Activated CD8-positive, alpha-beta T cell treated with anti-CD3 and anti-CD28 coated beads for 36 hours (primary cell): ENCODE results near the gene SLC17A8. TPM values are rescaled to one million over a fixed set of nuclear protein-coding genes. Genes with fewer than 3 reads are reported as not detected.

Source experiments
- ATAC-seq: fragments of 200-7000 bp; cut with Tn5 transposase; one replicate; pipeline ENCODE4 v1.10.0; 2021; ENCODE audit warnings: mild to moderate bottlenecking, moderate library complexity
- CTCF ChIA-PET: fragments of 350-600 bp; sonication (Branson Sonifier 250); formaldehyde crosslinking; loops from one replicate; lab custom pipeline; 2021; ENCODE audit warnings: antibody characterized with exemption; lab: Charles Lee
- POLR2A ChIA-PET: fragments of 350-600 bp; sonication (Branson Sonifier 250); formaldehyde crosslinking; loops from one replicate; lab custom pipeline; 2021; ENCODE audit warnings: antibody characterized with exemption; lab: Charles Lee
- DNase-seq: peaks from one replicate; pipeline ENCODE4 v3.0.0-alpha.2; 2020
- H3K27ac Mint-ChIP-seq: one replicate; pipeline ENCODE4 v1.8.0; 2021; ENCODE audit warnings: mild to moderate bottlenecking, mixed read lengths
- H3K27me3 Mint-ChIP-seq: one replicate; pipeline ENCODE4 v1.8.0; 2021; ENCODE audit warnings: mixed read lengths
- H3K36me3 Mint-ChIP-seq: one replicate; pipeline ENCODE4 v1.8.0; 2021; ENCODE audit warnings: low read depth, mixed read lengths
- H3K4me1 Mint-ChIP-seq: one replicate; pipeline ENCODE4 v1.8.0; 2021; ENCODE audit warnings: low read depth, mixed read lengths
- H3K4me3 Mint-ChIP-seq: one replicate; pipeline ENCODE4 v1.8.0; 2021; ENCODE audit warnings: mild to moderate bottlenecking, moderate library complexity, mixed read lengths
- H3K9me3 Mint-ChIP-seq: one replicate; pipeline ENCODE4 v1.8.0; 2021; ENCODE audit warnings: mixed read lengths
- CTCF ChIP-seq: fragments of 200-600 bp; IDR thresholded peaks from one replicate; pipeline ENCODE4 v1.8.0; 2022; ENCODE audit warnings: antibody characterized with exemption, mild to moderate bottlenecking
- intact Hi-C: fragments of 100-400 bp; cut with micrococcal nuclease; formaldehyde crosslinking; loops from one replicate; pipeline ENCODE4 v1.10.0; 2022
- total RNA-seq, 2 experiments: library from RNA; stranded (reverse); gene quantifications; one replicate each; pipeline ENCODE4 v1.2.3, GENCODE V29; 2021

Gene SLC17A8
- total RNA-seq, 2 experiments from 2014 or later, result not detected

GRCh38 chr12:100464529-100464928 is 107.7 kb downstream of the SLC17A8 start:
- Mint-ChIP-seq H3K4me3 (no peak overlapping the region), H3K36me3 (no peaks in the 10 kb centered on the region), H3K27me3 (peaks cover 1% of the 10 kb centered on the region), H3K9me3 (no peaks in the 10 kb centered on the region), H3K27ac (no peak overlapping the region), H3K4me1 (no peaks in the 10 kb centered on the region)
- ChIA-PET CTCF (interaction anchor here (1.1 kb wide), 1 partner anchor 60 kb away, joined by 3 read pairs; no protein-coding TSS in a partner anchor), POLR2A (no interaction called here)
- intact Hi-C loops, result no loop called here
- no peak for DNase-seq
- no peak for TF ChIP-seq CTCF
- ATAC-seq, result no peak

DNA sequence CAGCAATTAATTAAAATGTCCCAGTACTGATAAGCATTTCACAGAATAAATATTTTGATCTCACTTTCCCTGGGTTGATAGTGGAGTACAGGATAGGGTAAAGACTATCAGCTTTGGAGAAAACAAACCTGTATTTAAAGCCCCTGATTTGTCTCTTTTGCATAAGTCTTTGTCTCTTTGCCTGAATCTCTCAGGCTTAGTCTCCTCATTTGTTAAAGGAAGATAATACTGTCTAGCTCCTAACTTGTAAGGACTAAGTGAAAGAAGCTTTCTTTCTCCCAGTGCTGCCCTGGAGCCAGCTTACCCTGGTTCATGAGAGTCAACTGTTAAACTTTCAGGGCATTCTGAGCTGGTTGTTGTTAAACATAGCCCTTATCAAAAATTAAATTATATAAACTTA is 111.3 kb downstream of the SLC17A8 start:
- intact Hi-C loops, result no loop called here
- H3K9me3 Mint-ChIP-seq, result no peaks in the 10 kb centered on the region
- ATAC-seq (no peak), DNase-seq (no peak)
- CTCF ChIA-PET, result no interaction called here
- H3K27ac Mint-ChIP-seq, result no peak overlapping the region
- POLR2A ChIA-PET, result no interaction called here
- no peaks in the 10 kb centered on the region for H3K36me3 Mint-ChIP-seq
- H3K4me3 Mint-ChIP-seq, result no peak overlapping the region
- H3K4me1 Mint-ChIP-seq, result no peaks in the 10 kb centered on the region
- H3K27me3 Mint-ChIP-seq, result peaks cover 8% of the 10 kb centered on the region
- TF ChIP-seq CTCF, result no peak

Other genes with a start within 250 kb of the SLC17A8 start
- 10 to 100 TPM; 39.6 to 41.3 TPM for gene BLTP3B, start 214.2 kb upstream of the SLC17A8 start, total RNA-seq
- 10 to 100 TPM; 26.3 to 30.9 TPM for gene ACTR6, start 156.3 kb upstream of the SLC17A8 start, total RNA-seq
- 1 to 10 TPM; 1.6 to 3.7 TPM for gene DEPDC4, start 90.0 kb upstream of the SLC17A8 start, total RNA-seq
- 10 to 100 TPM; 21.9 to 25.4 TPM for gene SCYL2, start 89.9 kb upstream of the SLC17A8 start, total RNA-seq
- not detected for gene NR1H4, start 116.8 kb downstream of the SLC17A8 start, total RNA-seq
- gene GAS2L3, start 216.6 kb downstream of the SLC17A8 start, total RNA-seq, result 1 to 10 TPM; 1.3 to 2.1 TPM